Right lobe of liver (tissue), 6 donors: ENCODE data around the gene SNAP23. TPM values are rescaled to one million over a fixed set of nuclear protein-coding genes. Genes with fewer than 3 reads are reported as not detected.

Experiments used
- ATAC-seq, 4 donors: fragments of 200-7000 bp; cut with Tn5 transposase; one replicate each; pipeline ENCODE4 v1.9.1; 2020; ENCODE audit warnings: mild to moderate bottlenecking in 4 of 4, moderate library complexity in 4 of 4
- DNase-seq, 3 donors: peaks; one replicate each; pipeline ENCODE4 v3.0.0-alpha.2; 2020
- H3K27ac ChIP-seq, 3 donors: fragments of 200-600 bp; one replicate each; pipeline ENCODE4 v1.8.0; 2022
- H3K27me3 ChIP-seq, 2 donors: fragments of 200-600 bp; one replicate each; pipeline ENCODE4 v1.8.0; 2022
- H3K36me3 ChIP-seq, 4 donors: fragments of 200-600 bp; sonication (generic) in 1 of 4; one replicate each; pipeline versions ENCODE4 v1.5.1 to v1.8.0; 2017 to 2022; ENCODE audit warnings: control low read depth in 1 of 4
- H3K4me1 ChIP-seq, 4 donors: fragments of 200-600 bp; sonication (generic) in 1 of 4; one replicate each; pipeline versions ENCODE4 v1.5.1 to v1.8.0; 2017 to 2022; ENCODE audit warnings: control low read depth in 1 of 4
- H3K4me3 ChIP-seq, 3 donors: fragments of 200-600 bp; one replicate each; pipeline ENCODE4 v1.8.0; 2022
- H3K9me3 ChIP-seq, 4 donors: fragments of 200-600 bp; sonication (generic) in 1 of 4; one replicate each; pipeline versions ENCODE4 v1.5.1 to v1.8.0; 2017 to 2022; ENCODE audit warnings: control low read depth in 1 of 4
- POLR2A ChIP-seq: fragments of 450-650 bp; IDR thresholded peaks from one replicate; pipeline ENCODE4 v1.6.1; 2017; ENCODE audit warnings: antibody characterized with exemption, mild to moderate bottlenecking
- WGBS: methylation state at CpG from one replicate; pipeline ENCODE4 v1.1.6; 2018; ENCODE audit warnings: low coverage, low lambda C conversion rate; ENCODE audit not compliant: insufficient coverage; ENCODE audit errors: missing lambda C conversion rate; 5-methylcytosine and 5-hydroxymethylcytosine counted together
- intact Hi-C, 2 donors: fragments of 100-400 bp; cut with DNase I; formaldehyde crosslinking; loops; one replicate each; pipeline versions ENCODE4 v1.11.2 to v1.14.1; 2022
- total RNA-seq, 6 experiments: library from RNA; depleted of rRNA in 2 of 6; stranded (reverse); fragments of >200 nt in 2 of 6; fragmentation: NEBNext Ultra II Directional in 3 of 6; extraction: Animal tissue kit (Norgen Biotek cat#: 25700) in 3 of 6; gene quantifications; one replicate each; pipeline versions ENCODE4 v1.1.0 to v1.2.4, GENCODE V29; 2016 to 2023
- TF ChIP-seq, protein P1 (sequence below), 4 donors: fragments of 200-600 bp in 3 of 4; fragments of 450-650 bp in 1 of 4; IDR thresholded peaks; one replicate each; pipeline versions ENCODE4 v1.5.1 to v1.8.0; 2016 to 2022; ENCODE audit warnings: antibody characterized with exemption in 4 of 4, mild to moderate bottlenecking in 2 of 4
- donor health status: DM: no; HTN: yes; CAD: no.
- donor health status: DM: no; HTN: no; CAD: no.
- donor health status: DM: no; HTN: no; CAD: no.
- donor health status: DM: no; HTN: yes; CAD: no.
- donor health status: DM: no; HTN: yes; CAD: no.

The SNAP23 gene
- total RNA-seq, 6 experiments from 2014 or later: 20.7 to 30.9 (median 26.9) TPM

DNA sequence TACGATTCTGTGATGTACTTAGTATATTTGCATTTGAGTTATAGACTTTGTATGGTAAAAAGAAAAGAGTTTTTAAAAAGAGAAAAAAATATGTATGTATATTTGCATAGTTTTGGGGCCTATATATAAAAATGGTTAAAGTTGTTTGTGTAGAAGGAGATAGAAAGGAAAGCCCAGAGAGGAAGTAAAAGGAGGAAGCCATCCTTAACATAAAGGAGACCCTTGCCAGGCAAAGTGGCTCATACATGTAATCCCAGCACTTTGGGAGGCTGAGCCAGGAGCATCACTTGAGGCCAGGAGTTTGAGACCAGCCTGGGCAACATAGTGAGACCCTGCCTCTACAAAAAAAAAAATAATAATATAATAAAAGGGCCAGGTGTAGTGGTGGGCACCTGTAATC, 8.4 kb downstream of the SNAP23 start:
- H3K9me3 ChIP-seq: no peaks in the 10 kb centered on the region
- H3K27ac ChIP-seq: no peak overlapping the region
- no peaks in the 10 kb centered on the region for H3K27me3 ChIP-seq
- 60% methylated on average over 1 of the region's 1 CpG for WGBS
- intact Hi-C loops: no loop called here
- H3K4me1 ChIP-seq: peaks cover 0 to 12% (median 0%) of the 10 kb centered on the region in 4 donors
- DNase-seq (no peak), ATAC-seq (no peak)
- no peaks in the 10 kb centered on the region for H3K36me3 ChIP-seq
- TF ChIP-seq POLR2A: no peak
- TF ChIP-seq, protein P1, sequence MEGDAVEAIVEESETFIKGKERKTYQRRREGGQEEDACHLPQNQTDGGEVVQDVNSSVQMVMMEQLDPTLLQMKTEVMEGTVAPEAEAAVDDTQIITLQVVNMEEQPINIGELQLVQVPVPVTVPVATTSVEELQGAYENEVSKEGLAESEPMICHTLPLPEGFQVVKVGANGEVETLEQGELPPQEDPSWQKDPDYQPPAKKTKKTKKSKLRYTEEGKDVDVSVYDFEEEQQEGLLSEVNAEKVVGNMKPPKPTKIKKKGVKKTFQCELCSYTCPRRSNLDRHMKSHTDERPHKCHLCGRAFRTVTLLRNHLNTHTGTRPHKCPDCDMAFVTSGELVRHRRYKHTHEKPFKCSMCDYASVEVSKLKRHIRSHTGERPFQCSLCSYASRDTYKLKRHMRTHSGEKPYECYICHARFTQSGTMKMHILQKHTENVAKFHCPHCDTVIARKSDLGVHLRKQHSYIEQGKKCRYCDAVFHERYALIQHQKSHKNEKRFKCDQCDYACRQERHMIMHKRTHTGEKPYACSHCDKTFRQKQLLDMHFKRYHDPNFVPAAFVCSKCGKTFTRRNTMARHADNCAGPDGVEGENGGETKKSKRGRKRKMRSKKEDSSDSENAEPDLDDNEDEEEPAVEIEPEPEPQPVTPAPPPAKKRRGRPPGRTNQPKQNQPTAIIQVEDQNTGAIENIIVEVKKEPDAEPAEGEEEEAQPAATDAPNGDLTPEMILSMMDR (IDR thresholded peaks at IDR 0.05): no peak
- H3K4me3 ChIP-seq: no peak overlapping the region

DNA sequence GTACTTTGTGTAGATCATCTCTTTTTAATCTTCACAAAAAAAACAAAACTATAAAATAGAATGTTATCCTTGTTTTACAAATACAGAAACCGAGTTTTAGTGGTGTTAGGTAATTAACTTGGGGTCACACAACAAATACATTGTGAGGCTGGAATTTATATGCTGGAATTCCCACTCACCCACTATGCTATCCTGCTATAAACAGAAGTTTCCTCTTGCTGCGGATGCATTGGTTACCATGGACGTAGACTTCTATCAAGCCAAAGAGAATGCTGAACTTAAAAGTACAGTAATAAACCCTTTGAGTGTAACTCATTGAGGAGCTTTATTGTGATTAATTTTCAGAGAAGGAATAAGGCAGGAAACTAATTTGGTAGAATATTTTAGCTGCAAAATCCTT, 9.2 kb downstream of the SNAP23 start:
- no peak for TF ChIP-seq POLR2A
- TF ChIP-seq, protein P1 (IDR thresholded peaks at IDR 0.05): no peak
- intact Hi-C loops: no loop called here
- H3K27ac ChIP-seq: no peak overlapping the region
- no peaks in the 10 kb centered on the region for H3K9me3 ChIP-seq
- H3K4me3 ChIP-seq: no peak overlapping the region
- H3K36me3 ChIP-seq: no peaks in the 10 kb centered on the region
- DNase-seq (no peak), ATAC-seq (no peak)
- H3K27me3 ChIP-seq: no peaks in the 10 kb centered on the region
- peaks cover 0 to 12% (median 0%) of the 10 kb centered on the region in 4 donors for H3K4me1 ChIP-seq
- 76% methylated on average over 3 of the region's 3 CpGs for WGBS

DNA sequence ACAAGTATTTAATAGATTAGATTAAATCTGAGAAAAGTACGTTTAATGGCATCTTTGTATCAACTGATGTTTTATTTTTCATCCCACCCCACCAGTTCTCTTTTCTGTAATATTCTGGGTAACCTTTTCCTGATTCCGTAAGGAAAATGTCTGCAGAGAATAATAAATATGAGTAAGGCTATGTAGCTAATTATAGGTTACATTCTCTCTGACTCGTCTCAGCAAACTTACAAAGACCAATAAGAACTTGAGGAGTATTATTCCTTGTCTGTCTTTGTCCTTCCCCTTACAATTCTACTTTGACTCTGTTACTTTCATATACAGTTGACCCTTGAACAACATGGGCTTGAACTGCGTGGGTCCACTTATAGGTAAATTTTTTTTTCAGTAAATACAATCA, 12.1 kb downstream of the SNAP23 start:
- ATAC-seq (no peak), DNase-seq (no peak)
- intact Hi-C loops: no loop called here
- no peak for TF ChIP-seq POLR2A
- TF ChIP-seq, protein P1 (IDR thresholded peaks at IDR 0.05): no peak
- no peak overlapping the region for H3K27ac ChIP-seq
- H3K27me3 ChIP-seq: no peaks in the 10 kb centered on the region
- peaks cover 0 to 8% (median 0%) of the 10 kb centered on the region in 4 donors for H3K4me1 ChIP-seq
- no peaks in the 10 kb centered on the region for H3K9me3 ChIP-seq
- H3K36me3 ChIP-seq: no peaks in the 10 kb centered on the region
- WGBS: 78% methylated on average over 4 of the region's 4 CpGs
- H3K4me3 ChIP-seq: no peak overlapping the region

DNA sequence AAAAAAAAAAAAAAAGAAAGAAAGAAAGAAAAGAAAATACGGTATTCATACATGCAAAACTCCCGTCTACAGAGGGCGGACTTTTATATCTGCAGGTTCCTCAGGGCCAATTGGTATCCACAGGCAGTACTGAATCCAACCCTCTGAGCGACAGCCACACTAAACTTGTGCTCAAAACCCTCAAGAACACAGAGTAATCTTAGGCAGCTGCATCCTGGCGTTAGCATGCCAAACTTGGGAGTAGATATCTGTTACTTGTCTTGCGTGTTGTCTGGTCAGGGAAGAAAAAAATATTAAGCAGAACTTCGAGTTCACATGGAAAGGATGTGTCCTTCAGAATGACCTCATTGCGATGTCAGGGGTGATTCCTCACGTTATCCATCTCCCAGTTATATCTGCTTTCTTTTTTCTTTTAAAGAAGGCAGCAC, 12.8 kb downstream of the SNAP23 start:
- DNase-seq (no peak), ATAC-seq (peak; percentile 60 to 88 (median 78))
- intact Hi-C loops: no loop called here
- Histone ChIP-seq H3K9me3 (no peaks in the 10 kb centered on the region), H3K4me1 (peaks cover 0 to 3% (median 0%) of the 10 kb centered on the region in 4 donors), H3K4me3 (no peak overlapping the region), H3K36me3 (peaks cover 0 to 5% (median 0%) of the 10 kb centered on the region in 4 donors), H3K27me3 (no peaks in the 10 kb centered on the region), H3K27ac (peak overlapping the region in 1 of 3 donors; percentile 17)
- 68% methylated on average over 9 of the region's 9 CpGs for WGBS
- TF ChIP-seq, protein P1 (IDR thresholded peaks at IDR 0.05): no peak
- TF ChIP-seq POLR2A: no peak
